ENCODE results near the gene EPHB1. TPM values are rescaled to one million over a fixed set of nuclear protein-coding genes. Genes with fewer than 3 reads are reported as not detected.

EPHB1 gene
- total RNA-seq, 1 donor from 2014 or later, result 3.0 TPM

DNA sequence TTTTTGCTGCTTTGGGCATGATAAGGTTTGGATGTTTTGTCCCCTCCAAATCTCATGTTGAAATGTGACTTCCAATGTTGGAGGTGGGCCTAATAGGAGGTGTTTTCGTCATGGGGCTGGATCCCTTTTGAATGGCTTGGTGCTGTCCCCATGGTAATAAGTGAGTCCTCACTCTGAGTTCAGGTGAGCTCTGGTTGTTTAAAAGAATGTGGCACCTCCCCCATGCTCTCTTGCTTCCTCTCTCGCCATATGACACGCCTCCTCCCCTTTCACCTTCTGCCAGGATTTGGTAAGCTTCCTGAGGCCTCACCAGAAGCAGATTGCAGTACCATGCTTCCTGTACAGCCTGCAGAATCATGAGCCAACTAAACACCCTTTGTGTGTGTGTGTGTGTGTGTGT lies 255.5 kb downstream of the EPHB1 start:
- H3K27ac ChIP-seq, result no peak overlapping the region
- H3K4me3 ChIP-seq, result no peak overlapping the region
- H3K9me3 ChIP-seq, result no peaks in the 10 kb centered on the region
- ATAC-seq (no peak), DNase-seq (no peak)
- intact Hi-C loops (cut with DNase I), result no loop called here
- no peaks in the 10 kb centered on the region for H3K27me3 ChIP-seq (ENCODE audit: low read depth)
- H3K4me1 ChIP-seq, result no peaks in the 10 kb centered on the region
- no peaks in the 10 kb centered on the region for H3K36me3 ChIP-seq
- TF ChIP-seq, protein P1, sequence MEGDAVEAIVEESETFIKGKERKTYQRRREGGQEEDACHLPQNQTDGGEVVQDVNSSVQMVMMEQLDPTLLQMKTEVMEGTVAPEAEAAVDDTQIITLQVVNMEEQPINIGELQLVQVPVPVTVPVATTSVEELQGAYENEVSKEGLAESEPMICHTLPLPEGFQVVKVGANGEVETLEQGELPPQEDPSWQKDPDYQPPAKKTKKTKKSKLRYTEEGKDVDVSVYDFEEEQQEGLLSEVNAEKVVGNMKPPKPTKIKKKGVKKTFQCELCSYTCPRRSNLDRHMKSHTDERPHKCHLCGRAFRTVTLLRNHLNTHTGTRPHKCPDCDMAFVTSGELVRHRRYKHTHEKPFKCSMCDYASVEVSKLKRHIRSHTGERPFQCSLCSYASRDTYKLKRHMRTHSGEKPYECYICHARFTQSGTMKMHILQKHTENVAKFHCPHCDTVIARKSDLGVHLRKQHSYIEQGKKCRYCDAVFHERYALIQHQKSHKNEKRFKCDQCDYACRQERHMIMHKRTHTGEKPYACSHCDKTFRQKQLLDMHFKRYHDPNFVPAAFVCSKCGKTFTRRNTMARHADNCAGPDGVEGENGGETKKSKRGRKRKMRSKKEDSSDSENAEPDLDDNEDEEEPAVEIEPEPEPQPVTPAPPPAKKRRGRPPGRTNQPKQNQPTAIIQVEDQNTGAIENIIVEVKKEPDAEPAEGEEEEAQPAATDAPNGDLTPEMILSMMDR (IDR thresholded peaks at IDR 0.05), result no peak

GRCh38 chr3:135051409-135051973 lies 256.4 kb downstream of the EPHB1 start:
- TF ChIP-seq, protein P1 (IDR thresholded peaks at IDR 0.05), result no peak
- ATAC-seq (no peak), DNase-seq (no peak)
- Histone ChIP-seq H3K4me1 (no peaks in the 10 kb centered on the region), H3K27me3 (ENCODE audit: low read depth) (no peaks in the 10 kb centered on the region), H3K9me3 (no peaks in the 10 kb centered on the region), H3K36me3 (no peaks in the 10 kb centered on the region), H3K4me3 (no peak overlapping the region), H3K27ac (no peak overlapping the region)
- intact Hi-C loops (cut with DNase I), result no loop called here

DNA sequence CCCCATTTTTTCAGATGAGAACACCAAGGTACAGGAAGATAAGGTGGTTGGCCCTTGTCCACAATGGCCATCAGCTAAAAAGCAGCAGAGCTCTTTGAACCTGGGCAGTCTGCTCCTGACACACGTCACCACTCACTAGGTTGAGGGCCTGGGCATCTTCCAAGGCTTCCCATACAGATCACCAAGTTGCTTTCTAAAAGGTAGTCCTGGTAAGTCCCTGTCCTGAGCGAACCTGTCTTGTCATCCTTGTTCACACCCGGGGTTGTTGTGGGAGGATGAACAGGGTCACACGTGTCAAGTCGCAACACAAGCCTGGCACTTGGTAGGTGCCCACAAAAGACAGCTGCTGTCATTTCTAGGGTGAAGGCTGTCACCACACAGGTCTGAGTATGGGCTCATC lies 260.4 kb downstream of the EPHB1 start:
- DNase-seq (no peak), ATAC-seq (no peak)
- Histone ChIP-seq H3K27me3 (ENCODE audit: low read depth) (no peaks in the 10 kb centered on the region), H3K9me3 (no peaks in the 10 kb centered on the region), H3K4me1 (no peaks in the 10 kb centered on the region), H3K4me3 (no peak overlapping the region), H3K27ac (no peak overlapping the region), H3K36me3 (no peaks in the 10 kb centered on the region)
- intact Hi-C loops (cut with DNase I), result no loop called here
- TF ChIP-seq, protein P1 (IDR thresholded peaks at IDR 0.05), result no peak

DNA sequence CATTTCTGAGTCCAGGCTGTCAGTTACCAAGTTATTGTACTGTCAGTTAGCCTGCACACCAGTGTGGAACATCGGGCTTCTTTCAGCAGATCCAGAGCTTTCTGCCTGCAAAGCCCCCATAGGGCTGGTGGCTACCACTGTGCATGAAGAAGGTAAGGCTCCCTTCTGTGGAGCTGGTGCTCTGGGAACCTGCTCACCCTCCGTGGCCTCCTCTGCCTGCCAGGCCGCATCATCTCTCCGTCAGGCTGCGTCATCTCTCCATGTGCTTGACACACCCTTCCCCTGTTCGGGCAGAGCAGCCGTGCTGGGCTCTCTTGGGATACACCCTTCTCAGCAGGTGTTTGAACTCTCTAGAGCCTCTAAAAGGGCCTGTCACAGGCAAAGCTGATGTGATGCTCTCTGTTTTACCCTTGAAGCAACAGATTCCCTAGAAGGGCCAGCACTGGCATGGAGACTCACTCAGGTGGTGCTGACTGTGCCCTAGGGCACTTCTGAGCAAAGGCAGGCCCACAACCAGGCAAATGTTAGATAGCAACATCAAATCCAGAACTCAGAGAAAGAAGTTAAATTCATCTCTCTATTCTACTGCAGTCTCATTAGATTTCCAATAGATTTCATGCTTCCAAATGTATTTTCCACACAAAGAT lies 261.1 kb downstream of the EPHB1 start:
- no peaks in the 10 kb centered on the region for H3K27me3 ChIP-seq (ENCODE audit: low read depth)
- no peak overlapping the region for H3K27ac ChIP-seq
- intact Hi-C loops (cut with DNase I), result no loop called here
- H3K4me1 ChIP-seq, result no peaks in the 10 kb centered on the region
- H3K4me3 ChIP-seq, result no peak overlapping the region
- TF ChIP-seq, protein P1 (IDR thresholded peaks at IDR 0.05), result no peak
- DNase-seq (no peak), ATAC-seq (no peak)
- no peaks in the 10 kb centered on the region for H3K36me3 ChIP-seq
- no peaks in the 10 kb centered on the region for H3K9me3 ChIP-seq

DNA sequence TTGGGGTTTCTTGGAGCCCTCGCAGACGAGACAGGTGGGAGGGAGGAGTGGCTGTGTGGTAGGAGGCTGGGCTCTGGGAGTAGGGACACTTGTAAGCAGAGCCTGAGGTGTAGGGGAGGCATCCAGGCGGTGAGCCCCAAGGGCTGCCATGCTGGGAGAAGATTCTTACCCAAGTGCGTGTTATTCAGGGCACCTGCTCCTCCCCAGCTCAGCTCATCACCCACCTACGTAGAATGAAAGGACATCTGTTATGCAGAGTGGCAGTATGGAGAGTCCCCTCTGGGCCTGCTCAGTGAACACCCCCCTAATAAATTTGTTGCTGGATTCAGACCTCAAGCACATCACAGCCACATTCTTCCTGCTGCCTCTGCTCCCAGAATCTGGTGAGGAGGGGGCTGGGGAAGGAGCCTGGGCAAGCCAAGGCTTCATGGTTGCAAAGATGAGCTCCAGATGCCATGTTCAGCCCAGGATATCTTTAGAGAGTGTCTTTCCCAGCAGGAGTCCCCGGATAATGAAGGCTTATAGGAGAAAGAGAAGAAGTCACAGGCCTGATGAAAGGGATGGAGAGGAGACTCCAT lies 261.8 kb downstream of the EPHB1 start:
- intact Hi-C loops (cut with DNase I), result no loop called here
- Histone ChIP-seq H3K9me3 (no peaks in the 10 kb centered on the region), H3K4me1 (no peaks in the 10 kb centered on the region), H3K36me3 (no peaks in the 10 kb centered on the region), H3K27ac (no peak overlapping the region), H3K27me3 (ENCODE audit: low read depth) (no peaks in the 10 kb centered on the region), H3K4me3 (no peak overlapping the region)
- no peak for ATAC-seq
- TF ChIP-seq, protein P1 (IDR thresholded peaks at IDR 0.05), result no peak
- no peak for DNase-seq

All from lower lobe of right lung (tissue), 2 donors.